AG04449 (cell line): ENCODE measurements around the gene VEGFA.

Experiments used
- CTCF ChIA-PET: fragments of 350-600 bp; formaldehyde crosslinking; extraction: SDS; loops from one replicate; lab custom pipeline; 2021; ENCODE audit warnings: antibody characterized with exemption; lab: Yijun Ruan, JAX
- POLR2A ChIA-PET: fragments of 400-600, 350-600 bp; formaldehyde crosslinking; extraction: SDS; loops from one replicate; lab custom pipeline; 2020; ENCODE audit warnings: antibody characterized with exemption, inconsistent platforms; lab: Yijun Ruan, JAX
- DNase-seq: peaks from one replicate; pipeline ENCODE4 v3.0.0-alpha.2; 2010; ENCODE audit warnings: low read depth, low spot score
- H3K4me3 ChIP-seq: 2 replicates; pipeline ENCODE4 v1.5.1; 2011; ENCODE audit warnings: low read depth, mild to moderate bottlenecking, control low read depth, low read length
- TF ChIP-seq, protein P1 (sequence below): IDR thresholded peaks from one replicate; pipeline ENCODE4 v1.5.1; 2011; ENCODE audit warnings: mild to moderate bottlenecking, moderate library complexity, low read length, control low read depth, inconsistent platforms; ENCODE audit not compliant: insufficient read depth; ENCODE audit errors: missing control alignments

Gene VEGFA

DNA sequence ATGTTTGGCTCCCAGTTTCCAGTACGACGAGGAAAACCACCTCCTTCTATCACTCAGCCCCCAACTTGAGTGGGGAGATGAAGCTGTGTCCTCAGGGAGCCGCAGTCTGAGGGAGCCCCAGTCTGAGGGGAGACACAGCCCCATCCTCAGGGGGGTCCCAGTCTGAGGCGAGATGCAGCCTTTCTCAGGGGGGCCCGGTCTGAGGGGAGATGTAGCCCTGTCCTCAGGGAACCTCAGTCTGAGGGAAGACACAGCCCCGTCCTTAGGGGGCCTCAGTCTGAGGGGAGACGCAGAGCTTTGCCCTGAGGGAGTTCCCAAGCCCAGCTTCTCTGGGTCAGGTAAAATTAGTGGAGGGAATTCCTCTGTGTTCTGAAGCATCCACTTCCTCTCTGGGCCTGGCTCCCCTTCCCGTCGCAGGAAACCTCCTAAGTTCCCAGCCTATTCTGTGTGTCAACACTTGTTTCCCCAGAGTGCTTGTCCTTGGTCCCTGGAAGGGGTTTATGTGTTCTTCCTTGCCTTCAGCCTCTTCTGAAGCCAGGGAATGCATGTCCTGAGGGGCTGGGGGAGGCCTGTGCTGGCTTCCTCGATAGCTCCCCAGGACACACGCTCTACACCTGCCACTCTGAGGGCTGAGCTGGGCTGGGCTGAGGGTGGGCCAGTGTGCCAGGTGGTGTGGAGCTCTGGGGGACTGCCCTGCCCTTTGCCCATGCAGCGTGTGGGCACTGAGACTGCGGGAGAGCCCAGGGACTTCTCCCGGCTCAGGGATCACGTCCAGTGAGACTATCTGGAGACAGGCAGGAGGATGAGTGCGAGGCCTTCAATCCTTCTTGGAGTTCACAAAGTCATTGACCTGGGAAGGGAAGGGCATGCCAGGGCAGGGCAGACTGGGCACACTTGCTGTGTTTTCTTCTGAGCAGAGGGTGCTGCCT, 55.4 kb downstream of the VEGFA start:
- POLR2A ChIA-PET: interaction anchor here (0.5 kb wide), 1 partner anchor 191 kb away, joined by 3 read pairs; no protein-coding TSS in a partner anchor
- CTCF ChIA-PET: interaction anchor here (1.4 to 1.6 kb wide), 3 partner anchors 7 to 11 kb away, joined by 3 to 6 read pairs (median 4); no protein-coding TSS in a partner anchor
- no peak for DNase-seq
- TF ChIP-seq, protein P1, sequence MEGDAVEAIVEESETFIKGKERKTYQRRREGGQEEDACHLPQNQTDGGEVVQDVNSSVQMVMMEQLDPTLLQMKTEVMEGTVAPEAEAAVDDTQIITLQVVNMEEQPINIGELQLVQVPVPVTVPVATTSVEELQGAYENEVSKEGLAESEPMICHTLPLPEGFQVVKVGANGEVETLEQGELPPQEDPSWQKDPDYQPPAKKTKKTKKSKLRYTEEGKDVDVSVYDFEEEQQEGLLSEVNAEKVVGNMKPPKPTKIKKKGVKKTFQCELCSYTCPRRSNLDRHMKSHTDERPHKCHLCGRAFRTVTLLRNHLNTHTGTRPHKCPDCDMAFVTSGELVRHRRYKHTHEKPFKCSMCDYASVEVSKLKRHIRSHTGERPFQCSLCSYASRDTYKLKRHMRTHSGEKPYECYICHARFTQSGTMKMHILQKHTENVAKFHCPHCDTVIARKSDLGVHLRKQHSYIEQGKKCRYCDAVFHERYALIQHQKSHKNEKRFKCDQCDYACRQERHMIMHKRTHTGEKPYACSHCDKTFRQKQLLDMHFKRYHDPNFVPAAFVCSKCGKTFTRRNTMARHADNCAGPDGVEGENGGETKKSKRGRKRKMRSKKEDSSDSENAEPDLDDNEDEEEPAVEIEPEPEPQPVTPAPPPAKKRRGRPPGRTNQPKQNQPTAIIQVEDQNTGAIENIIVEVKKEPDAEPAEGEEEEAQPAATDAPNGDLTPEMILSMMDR: no peak
- H3K4me3 ChIP-seq: no peak overlapping the region

DNA sequence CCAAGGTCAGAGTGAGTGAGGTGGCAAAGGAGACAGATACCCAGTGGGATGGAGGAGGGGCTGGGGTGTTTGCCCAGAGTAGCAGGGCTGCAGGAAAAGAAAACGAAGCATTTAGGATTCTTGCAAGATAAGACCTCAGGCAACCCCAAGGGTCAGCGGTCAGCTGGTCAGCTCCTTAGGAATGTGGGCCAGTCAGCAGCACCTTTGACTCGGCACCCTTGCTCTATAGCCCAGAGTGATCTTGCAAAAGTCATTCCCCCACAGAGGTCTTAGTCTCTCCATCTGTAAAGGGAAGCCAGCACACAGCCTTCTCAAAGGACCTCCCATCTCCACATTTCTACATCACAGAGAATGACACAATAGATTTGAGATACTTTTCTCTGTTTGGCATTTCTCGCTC, 56.7 kb downstream of the VEGFA start:
- TF ChIP-seq, protein P1: no peak
- CTCF ChIA-PET: interaction anchor here (1.6 kb wide), 1 partner anchor 9 kb away, joined by 4 read pairs; no protein-coding TSS in a partner anchor
- POLR2A ChIA-PET: no interaction called here
- no peak overlapping the region for H3K4me3 ChIP-seq
- no peak for DNase-seq

DNA sequence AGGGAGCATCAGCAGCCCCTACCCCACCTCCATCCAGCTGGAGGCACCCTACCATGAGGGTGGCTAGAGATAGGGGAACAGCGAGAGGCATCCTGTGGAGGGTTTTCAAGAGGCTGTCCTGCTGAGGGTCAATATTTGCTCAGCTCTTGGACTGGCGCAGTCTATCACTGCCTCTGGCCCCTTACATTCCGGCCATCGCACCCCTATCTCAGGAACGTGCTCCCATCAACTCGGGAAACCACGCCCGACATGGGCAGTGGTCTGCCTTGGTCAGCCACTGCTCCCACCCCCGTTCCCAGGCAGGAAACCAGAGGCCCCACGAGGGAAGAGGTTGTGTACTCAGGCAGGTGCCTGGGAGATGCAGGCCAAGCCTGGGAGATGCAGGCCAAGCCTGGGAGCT, 57.9 kb downstream of the VEGFA start:
- ChIA-PET CTCF (interaction anchor here (1.3 to 2.3 kb wide), 3 partner anchors 8 to 10 kb away, joined by 4 to 9 read pairs (median 6); no protein-coding TSS in a partner anchor), POLR2A (no interaction called here)
- TF ChIP-seq, protein P1: no peak
- DNase-seq: no peak
- H3K4me3 ChIP-seq: no peak overlapping the region

DNA sequence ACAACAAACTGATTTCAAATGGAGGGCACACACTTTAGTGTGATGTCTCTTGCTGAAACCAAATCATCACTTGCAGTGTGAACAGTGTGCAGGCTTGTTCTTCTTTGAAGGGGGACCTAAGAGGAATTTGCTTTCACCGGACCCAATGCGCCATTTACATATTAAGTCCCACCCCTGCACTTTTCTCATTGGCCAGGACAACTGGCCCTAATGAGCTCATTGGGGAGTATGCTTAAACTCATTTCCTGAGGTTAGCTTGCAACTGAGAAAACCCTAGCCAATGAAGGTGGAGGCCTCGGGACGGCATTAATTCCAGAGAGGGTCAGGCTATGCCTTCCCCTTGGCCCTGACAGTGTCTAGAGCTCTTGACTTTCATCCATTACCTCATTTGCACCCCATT, 58.7 kb downstream of the VEGFA start:
- ChIA-PET CTCF (interaction anchor here (0.9 to 2.3 kb wide), 5 partner anchors 9 to 18 kb away, joined by 3 to 9 read pairs (median 4); no protein-coding TSS in a partner anchor), POLR2A (no interaction called here)
- no peak overlapping the region for H3K4me3 ChIP-seq
- TF ChIP-seq, protein P1: no peak
- DNase-seq: no peak

DNA sequence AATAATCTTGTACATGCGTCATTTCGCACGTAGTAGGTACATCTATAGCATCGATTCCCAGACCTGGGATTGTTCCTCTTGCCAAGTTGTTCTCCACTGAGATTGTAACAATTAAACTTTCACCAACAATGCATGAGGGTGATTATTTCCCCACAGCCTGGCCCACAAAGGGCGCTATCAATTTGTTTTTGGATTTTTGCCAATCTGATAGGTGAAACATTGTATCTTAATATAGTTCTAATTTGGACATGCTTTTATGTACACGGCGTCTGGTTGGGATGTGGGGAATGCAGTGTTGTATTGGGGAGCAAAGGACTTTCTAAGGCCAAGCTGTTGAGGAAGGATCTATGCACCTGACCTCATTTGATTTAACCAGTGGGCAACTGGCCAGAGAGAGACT, 59.5 kb downstream of the VEGFA start:
- no peak for DNase-seq
- ChIA-PET CTCF (interaction anchor here (2.2 to 2.3 kb wide), 2 partner anchors 9 to 11 kb away, joined by 6 to 9 read pairs; no protein-coding TSS in a partner anchor), POLR2A (no interaction called here)
- no peak overlapping the region for H3K4me3 ChIP-seq
- TF ChIP-seq, protein P1: no peak

DNA sequence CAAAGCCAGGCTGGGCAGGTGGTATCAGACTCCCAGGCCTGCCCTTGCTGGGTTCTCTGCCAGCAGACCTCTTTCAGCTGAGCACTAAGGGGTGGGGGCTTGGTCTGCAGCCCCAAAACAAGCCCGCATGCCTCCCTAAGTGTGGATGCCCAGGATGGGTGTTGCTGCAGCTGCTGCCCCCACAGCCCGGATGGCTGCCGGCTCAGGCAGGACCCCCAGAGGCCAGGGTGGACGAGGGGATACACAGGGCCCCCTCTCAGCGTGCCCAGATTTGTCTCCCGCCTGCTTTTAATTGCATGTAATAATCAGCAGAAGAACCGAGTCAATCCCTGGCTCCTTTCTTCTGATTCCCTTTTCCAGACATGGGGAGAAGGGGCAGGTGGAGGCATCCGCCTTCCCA, 60.8 kb downstream of the VEGFA start:
- ChIA-PET POLR2A (no interaction called here), CTCF (interaction anchor here (1.1 to 3.2 kb wide), 2 partner anchors 56 to 244 kb away, joined by 4 to 11 read pairs; no protein-coding TSS in a partner anchor)
- no peak for DNase-seq
- TF ChIP-seq, protein P1: no peak
- H3K4me3 ChIP-seq: no peak overlapping the region
